K562 (cell line): ENCODE data around the gene HSF2. TPM values are rescaled to one million over a fixed set of nuclear protein-coding genes. Genes with fewer than 3 reads are reported as not detected.

Source experiments
- ATAC-seq: fragments of 200-7000 bp; cut with Tn5 transposase; 3 replicates; pipeline ENCODE4 v1.9.1; 2020; ENCODE audit warnings: moderate library complexity
- BruUV-seq: library from RNA; stranded (reverse); fragments of 400-500 nt; replicated peaks from 2 replicates; lab custom pipeline; 2021; lab: Mats Ljungman, UMichigan
- CTCF ChIA-PET: fragments of 300-600 bp; formaldehyde crosslinking; extraction: SDS; loops from one replicate; lab custom pipeline; 2021; ENCODE audit warnings: low intra/inter-chr PET ratio; lab: Yijun Ruan, JAX
- POLR2A ChIA-PET: fragments of 300-600, 350-650 bp; sonication (Branson Sonifier 250); formaldehyde crosslinking; extraction: SDS; loops from one replicate; lab custom pipeline; 2021; ENCODE audit warnings: antibody characterized with exemption, inconsistent platforms; lab: Yijun Ruan, JAX
- DNase-seq, 4 experiments: peaks; one replicate each; pipeline versions ENCODE4 v3.0.0 to v3.0.0-alpha.2; 2011 to 2018; ENCODE audit warnings: low spot score in 3 of 4, mixed read lengths in 3 of 4; ENCODE audit errors: extremely low read depth in 1 of 4
- FAIRE-seq: peaks from 2 replicates; lab custom pipeline; 2011; peaks lifted over from hg19 to GRCh38; lab: Jason Lieb, UNC
- H2AFZ ChIP-seq: 2 replicates; pipeline ENCODE4 v1.6.0; 2011; ENCODE audit warnings: low read depth, low read length, control low read depth, inconsistent platforms
- H3K27ac ChIP-seq: fragments of 200-600 bp; 3 replicates; pipeline ENCODE4 v1.8.0; 2011; ENCODE audit warnings: low read depth, mild to moderate bottlenecking, control low read depth, inconsistent platforms, low read length, moderate library complexity, mixed read lengths; ENCODE audit errors: extremely low read depth
- H3K27me3 ChIP-seq, 2 experiments: fragments of 300-600 bp in 1 of 2; 2 replicates in 1 of 2; 3 replicates in 1 of 2; pipeline versions ENCODE4 v1.6.0 to v1.8.0; 2011; ENCODE audit warnings: inconsistent platforms in 2 of 2, low read length in 2 of 2, mild to moderate bottlenecking in 1 of 2, mixed read lengths in 1 of 2, moderate library complexity in 1 of 2; ENCODE audit not compliant: control insufficient read depth in 2 of 2, insufficient read depth in 2 of 2
- H3K36me3 ChIP-seq: fragments of 300-600 bp; 3 replicates; pipeline ENCODE4 v1.8.0; 2011; ENCODE audit warnings: mild to moderate bottlenecking, low read length, inconsistent platforms; ENCODE audit not compliant: control insufficient read depth, insufficient read depth
- H3K4me1 ChIP-seq, 2 experiments: fragments of 200-600 bp in 1 of 2; replicated peaks in 1 of 2; 2 replicates in 1 of 2; 3 replicates in 1 of 2; pipeline versions ENCODE4 v1.5.1 to v1.8.0; 2011; ENCODE audit warnings: inconsistent platforms in 2 of 2, low read length in 2 of 2, mild to moderate bottlenecking in 1 of 2, mixed read lengths in 1 of 2, moderate library complexity in 1 of 2; ENCODE audit not compliant: control insufficient read depth in 2 of 2, insufficient read depth in 2 of 2
- H3K4me2 ChIP-seq: 2 replicates; pipeline ENCODE4 v1.6.1; 2011; ENCODE audit warnings: low read length, control low read depth, inconsistent platforms, mixed read lengths; ENCODE audit not compliant: insufficient read depth
- H3K4me3 ChIP-seq: fragments of 200-600 bp; sonication (generic), shearing (Covaris generic); 2 replicates; pipeline ENCODE4 v1.5.1; 2016; ENCODE audit warnings: control low read depth, inconsistent platforms
- H3K79me2 ChIP-seq: fragments of 200-600 bp; 3 replicates; pipeline ENCODE4 v1.8.0; 2011; ENCODE audit warnings: low read length, inconsistent platforms; ENCODE audit not compliant: control insufficient read depth, insufficient read depth
- H3K9ac ChIP-seq, 2 experiments: 2 replicates each; pipeline versions ENCODE4 v1.6.0 to v1.6.1; 2011; ENCODE audit warnings: low read depth in 2 of 2, low read length in 2 of 2, control low read depth in 1 of 2, inconsistent platforms in 1 of 2, mild to moderate bottlenecking in 1 of 2, mixed read lengths in 1 of 2; ENCODE audit not compliant: insufficient read depth in 1 of 2
- H3K9me1 ChIP-seq: one replicate; pipeline ENCODE4 v1.6.0; 2011; ENCODE audit warnings: inconsistent platforms, mild to moderate bottlenecking, low read length, moderate library complexity; ENCODE audit not compliant: control insufficient read depth, insufficient read depth
- H3K9me3 ChIP-seq: replicated peaks from 2 replicates; pipeline ENCODE4 v1.5.1; 2011; ENCODE audit warnings: low read depth, low read length, inconsistent platforms; ENCODE audit not compliant: control insufficient read depth, insufficient read depth
- H4K20me1 ChIP-seq: replicated peaks from 2 replicates; pipeline ENCODE4 v1.6.1; 2011; ENCODE audit warnings: low read length, inconsistent platforms, mixed read lengths; ENCODE audit not compliant: control insufficient read depth, insufficient read depth
- CHD1 ChIP-seq: fragments of 200-600 bp; sonication (generic); IDR thresholded peaks from one replicate; pipeline ENCODE4 v1.6.1; 2012; ENCODE audit warnings: mild to moderate bottlenecking, moderate library complexity, low read length, inconsistent platforms
- CTCF ChIP-seq, 3 experiments: IDR thresholded peaks in 2 of 3; conservative IDR thresholded peaks in 1 of 3; 2 replicates each; pipeline ENCODE4 v1.5.1; 2011 to 2012; ENCODE audit warnings: low read length in 3 of 3, mild to moderate bottlenecking in 3 of 3, control low read depth in 2 of 3, improper control_type of control experiment in 1 of 3, inconsistent platforms in 1 of 3, low read depth in 1 of 3, mixed read lengths in 1 of 3, moderate library complexity in 1 of 3; ENCODE audit not compliant: insufficient read depth in 2 of 3
- MEF2D ChIP-seq: conservative IDR thresholded peaks from 2 replicates; pipeline ENCODE4 v1.6.1; 2016; ENCODE audit warnings: low read depth, missing genetic modification characterization, missing compliant biosample characterization
- ZNF175 ChIP-seq: fragments of 200-800 bp; sonication (Bioruptor generic); IDR thresholded peaks from 2 replicates; pipeline ENCODE4 v1.6.1; 2016; ENCODE audit warnings: low read depth, mild to moderate bottlenecking, missing genetic modification characterization, missing compliant biosample characterization
- ZNF551 ChIP-seq: fragments of 250-450 bp; sonication (Bioruptor Pico); IDR thresholded peaks from 2 replicates; pipeline ENCODE4 v1.5.0; 2021; ENCODE audit warnings: mild to moderate bottlenecking, moderate library complexity
- WGBS: fragments of 100-300 bp; shearing (Covaris generic); methylation state at CpG from one replicate; pipeline ENCODE4 v1.1.6; 2016; ENCODE audit warnings: low coverage, mixed read lengths; ENCODE audit not compliant: insufficient coverage; ENCODE audit errors: missing lambda C conversion rate; 5-methylcytosine and 5-hydroxymethylcytosine counted together
- in situ Hi-C: fragments of 300-500 bp; cut with MboI; formaldehyde crosslinking; loops from 4 replicates; pipeline ENCODE4 v1.15.0; 2018; ENCODE audit warnings: inconsistent platforms, mixed read lengths
- intact Hi-C: fragments of 100-400 bp; cut with micrococcal nuclease; formaldehyde crosslinking; loops from 2 replicates; pipeline ENCODE4 v1.14.2; 2022
- polyA plus RNA-seq, 8 experiments: library from polyadenylated mRNA; depleted of rRNA in 4 of 8; stranded (reverse) in 5 of 8; unstranded in 3 of 8; fragments of >200 nt; fragmentation: Nextera tagmentation in 2 of 8; fragmentation: Illumina TruSeq in 1 of 8; extraction: Ambion mirVana in 2 of 8; extraction: Trizol in 1 of 8; gene quantifications; 2 replicates each; pipeline versions ENCODE4 v1.2.1 to v1.2.3, GENCODE V29; 2011 to 2014; ENCODE audit warnings: inconsistent platforms in 1 of 8, missing spikeins in 1 of 8
- total RNA-seq, 7 experiments: library from RNA; depleted of rRNA in 6 of 7; stranded (reverse); fragments of >200 nt in 6 of 7; fragmentation: Illumina TruSeq in 2 of 7; extraction: Trizol in 2 of 7; gene quantifications; 2 replicates each; pipeline versions ENCODE4 v1.2.1 to v1.2.3, GENCODE V29; 2011 to 2021; ENCODE audit warnings: low replicate concordance in 1 of 7

Gene HSF2
- total and polyA plus RNA-seq, 9 of the 15 experiments (the other 6 are each of a cell fraction or from before 2014, with no cell fraction given), result 19.1 to 73.1 (median 29.2) TPM

- no peak overlapping the region for H2AFZ ChIP-seq
- in situ Hi-C loops, result no loop called here
- 2% methylated on average over 15 of the region's 15 CpGs for WGBS
- DNase-seq (peak in 3 of 4 experiments; percentile 13 to 26 (median 14)), FAIRE-seq (no peak), ATAC-seq (peak; percentile 76)
- peak overlapping the region; percentile 11; the same call in 1 of the 2 replicates for H3K4me2 ChIP-seq
- no TSS peak for BruUV-seq
- peaks cover 0 to 10% of the 10 kb centered on the region in 2 experiments; a peak in 3 of 5 replicates for H3K27me3 ChIP-seq
- ChIA-PET CTCF (no interaction called here), POLR2A (no interaction called here)
- H3K4me1 ChIP-seq, result no peaks in the 10 kb centered on the region; a peak in 1 of 5 replicates
- H3K9me1 ChIP-seq, result no peaks in the 10 kb centered on the region
- no peaks in the 10 kb centered on the region for H3K79me2 ChIP-seq
- intact Hi-C loops, result no loop called here
- no peaks in the 10 kb centered on the region for H3K9me3 ChIP-seq
- H3K36me3 ChIP-seq, result no peaks in the 10 kb centered on the region
- no peak overlapping the region for H3K27ac ChIP-seq
- TF ChIP-seq ZNF175 (no peak), ZNF551 (CRISPR knock-in tag) (no peak), CTCF (IDR thresholded peaks at IDR 0.05 in 2 of 3, conservative IDR thresholded peaks at IDR 0.05 in 1 of 3; ENCODE audit: insufficient read depth in 2 of 3, low read depth in 1 of 3, low read length in 3 of 3) (peak; percentile 22 to 29 (median 26); a peak in 2 of 6 replicates), CHD1 (no peak), MEF2D (no peak)
- TF ChIP-seq, all 486 proteins: peak for 1
- no peaks in the 10 kb centered on the region for H4K20me1 ChIP-seq
- no peak overlapping the region for H3K4me3 ChIP-seq
- no peak overlapping the region for H3K9ac ChIP-seq
Measured at GRCh38 chr6:122361314-122361979, 38.0 kb upstream of the HSF2 start.
